MM.1S (cell line): ENCODE results near the gene ADO.

Experiments used
- EZH2 ChIP-seq: fragments of 300-600 bp; sonication (generic); optimal IDR thresholded peaks from 2 replicates; pipeline ENCODE3; 2017; ENCODE audit warnings: low read depth, mild to moderate bottlenecking, antibody characterized with exemption, low read length, mixed read lengths
- EZH2phosphoT487 ChIP-seq: fragments of 300-600 bp; sonication (generic); IDR thresholded peaks from 2 replicates; pipeline ENCODE4 v1.6.1; 2018; ENCODE audit warnings: antibody characterized with exemption, low read length
- TF ChIP-seq, protein P1 (sequence below): fragments of 300-600 bp; sonication (generic); IDR thresholded peaks from 2 replicates; pipeline ENCODE4 v1.5.1; 2016; ENCODE audit warnings: antibody characterized with exemption, low read length, mixed read lengths

DNA sequence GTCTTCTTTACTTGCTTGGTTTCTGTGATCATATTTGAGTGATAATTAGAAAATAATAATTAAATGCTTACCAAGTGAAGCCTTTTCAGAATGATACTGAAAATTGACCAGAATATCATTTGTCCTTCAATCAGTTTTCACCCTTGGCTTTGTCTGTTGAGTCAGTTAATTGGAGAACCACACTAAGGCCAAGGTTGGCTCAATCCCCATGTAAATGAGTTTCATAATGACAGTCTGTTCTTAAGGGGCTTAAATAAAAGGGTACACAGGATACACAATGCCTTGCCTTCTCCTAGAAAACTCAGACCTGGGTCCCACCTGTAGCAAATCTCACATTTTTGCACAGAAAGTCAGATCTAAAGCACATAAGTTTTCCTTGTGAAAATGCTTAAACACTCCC lies 42.9 kb downstream of the ADO start:
- TF ChIP-seq, protein P1, sequence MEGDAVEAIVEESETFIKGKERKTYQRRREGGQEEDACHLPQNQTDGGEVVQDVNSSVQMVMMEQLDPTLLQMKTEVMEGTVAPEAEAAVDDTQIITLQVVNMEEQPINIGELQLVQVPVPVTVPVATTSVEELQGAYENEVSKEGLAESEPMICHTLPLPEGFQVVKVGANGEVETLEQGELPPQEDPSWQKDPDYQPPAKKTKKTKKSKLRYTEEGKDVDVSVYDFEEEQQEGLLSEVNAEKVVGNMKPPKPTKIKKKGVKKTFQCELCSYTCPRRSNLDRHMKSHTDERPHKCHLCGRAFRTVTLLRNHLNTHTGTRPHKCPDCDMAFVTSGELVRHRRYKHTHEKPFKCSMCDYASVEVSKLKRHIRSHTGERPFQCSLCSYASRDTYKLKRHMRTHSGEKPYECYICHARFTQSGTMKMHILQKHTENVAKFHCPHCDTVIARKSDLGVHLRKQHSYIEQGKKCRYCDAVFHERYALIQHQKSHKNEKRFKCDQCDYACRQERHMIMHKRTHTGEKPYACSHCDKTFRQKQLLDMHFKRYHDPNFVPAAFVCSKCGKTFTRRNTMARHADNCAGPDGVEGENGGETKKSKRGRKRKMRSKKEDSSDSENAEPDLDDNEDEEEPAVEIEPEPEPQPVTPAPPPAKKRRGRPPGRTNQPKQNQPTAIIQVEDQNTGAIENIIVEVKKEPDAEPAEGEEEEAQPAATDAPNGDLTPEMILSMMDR, result no peak
- no peak for TF ChIP-seq EZH2
- no peak for TF ChIP-seq EZH2phosphoT487
